Activated CD4-positive, CD25-positive, alpha-beta regulatory T cell treated with anti-CD3 and anti-CD28 coated beads, Interleukin-2, amount 50 U/mL, for 24 hours (primary cell): ENCODE data around the gene CHPF2.
A peak's percentile ranks its signal among the peaks of the same experiment; 100 is the strongest.

Experiments used
- ATAC-seq, 2 donors: fragments of 150-1000 bp; cut with Tn5 transposase; one replicate each; pipeline ENCODE4 v1.10.0; 2021; ENCODE audit warnings: mild to moderate bottlenecking in 1 of 2, moderate library complexity in 1 of 2

The CHPF2 gene

DNA sequence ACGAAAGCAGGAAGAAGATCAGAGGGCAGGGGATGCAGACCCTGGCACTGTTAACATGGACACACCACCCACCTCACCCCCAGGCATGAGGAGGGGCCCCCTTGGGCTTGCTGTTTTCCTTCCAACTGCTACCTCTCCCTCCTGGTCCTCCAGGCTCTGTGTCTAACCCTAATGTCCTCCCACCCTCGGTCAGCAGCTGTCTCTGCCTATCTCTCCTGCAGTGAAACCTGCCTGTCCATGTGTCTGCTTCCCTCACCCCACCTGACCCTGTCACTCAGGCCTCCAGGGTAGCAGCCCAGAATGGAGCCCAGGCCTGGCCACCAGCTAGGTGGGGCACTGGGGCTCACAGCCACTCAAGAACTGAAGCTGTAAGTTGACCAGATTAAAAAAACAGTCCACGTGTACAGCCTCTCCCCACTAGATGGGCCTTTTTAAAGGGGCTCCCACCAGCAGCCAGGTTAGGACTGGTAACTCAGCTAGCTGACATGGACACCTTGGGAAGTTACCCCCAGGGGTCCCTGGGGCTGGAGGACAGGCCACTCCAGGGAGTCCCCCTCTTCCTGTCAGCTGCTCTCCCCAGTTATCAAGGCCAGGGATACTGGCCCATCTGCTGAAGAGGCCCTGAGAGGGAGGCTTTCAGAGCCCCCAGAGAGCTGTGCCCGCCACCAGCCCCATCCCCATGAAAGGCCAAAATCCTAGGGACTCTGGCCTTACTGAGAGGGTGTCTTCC, 14.7 kb downstream of the CHPF2 start:
- ATAC-seq = no peak

DNA sequence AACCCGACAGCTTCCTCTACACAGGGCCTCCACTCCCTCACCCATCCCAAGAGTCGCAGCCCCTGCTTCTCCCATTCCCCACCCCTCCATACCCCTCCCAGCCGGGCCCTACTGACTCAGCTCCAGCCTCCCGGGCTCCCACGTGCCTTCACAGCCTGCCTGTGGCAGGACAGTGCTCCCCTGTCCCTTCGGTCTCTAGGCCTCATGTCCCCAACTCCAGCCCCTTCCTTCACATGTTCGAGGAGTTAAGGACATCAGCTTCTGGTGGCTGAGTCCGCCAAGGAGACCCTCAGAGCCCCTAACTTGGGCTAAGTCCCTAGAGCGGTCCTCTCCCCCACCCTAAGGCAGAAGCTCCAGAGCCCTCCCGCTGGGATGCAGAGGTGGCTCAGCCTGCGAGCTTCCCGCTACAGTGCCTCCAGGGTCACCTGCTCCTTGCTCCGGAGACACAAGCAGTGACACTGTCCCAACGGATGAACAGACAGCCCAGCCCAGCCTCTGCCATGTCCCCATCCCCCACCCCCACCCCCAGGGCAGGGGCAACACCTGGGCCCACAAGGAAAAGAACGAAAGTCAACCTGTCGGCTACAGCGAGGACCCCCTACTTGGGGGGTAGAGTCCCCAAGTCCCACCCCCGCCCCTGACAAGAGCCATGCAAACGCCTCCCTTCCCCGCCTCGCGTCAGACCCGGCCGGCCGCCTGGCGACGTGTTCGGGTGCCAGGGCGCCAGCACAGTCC, 15.5 kb downstream of the CHPF2 start:
- ATAC-seq = no peak

DNA sequence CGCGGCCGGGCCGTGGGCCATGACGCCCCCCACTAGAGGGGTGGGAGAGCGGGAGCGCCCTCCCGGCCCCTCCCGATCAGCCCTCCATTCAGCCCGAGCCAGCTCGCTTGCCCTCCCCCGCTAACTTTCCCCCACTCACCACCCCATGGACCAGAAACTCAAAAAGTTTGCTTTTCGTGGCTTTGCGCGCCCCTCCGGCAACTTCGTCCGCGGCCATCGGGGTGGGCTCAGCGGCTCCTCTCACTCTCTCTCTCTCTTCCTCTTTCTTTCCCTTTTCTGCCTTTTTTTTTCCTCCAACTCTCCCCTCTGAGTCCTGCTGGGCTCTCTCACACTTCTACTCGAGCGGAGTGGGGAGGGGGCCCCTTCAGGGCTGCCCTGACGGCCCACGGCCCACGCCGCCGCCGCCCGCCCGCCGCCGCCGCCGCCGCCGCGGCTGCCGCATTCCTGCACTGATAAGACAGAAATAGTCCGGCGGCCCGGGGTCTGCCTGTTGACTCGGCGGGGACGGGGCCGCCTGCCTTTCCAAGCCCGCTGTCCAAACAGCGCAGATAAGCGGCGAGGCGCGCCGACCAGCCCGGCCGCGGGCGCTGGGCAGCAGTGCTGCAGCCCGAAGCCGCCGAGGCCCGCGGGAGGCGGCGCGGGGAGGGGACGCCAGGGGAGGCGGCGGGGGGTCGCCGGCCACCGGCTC, 16.2 kb downstream of the CHPF2 start, which contains the start of gene SMARCD3:
Gene SMARCD3 (minus strand): TSS at position 349 of the 688 bp plus-strand sequence. CDS start 132 bp downstream, at position 217.
- peak; percentile 39 to 44 for ATAC-seq

DNA sequence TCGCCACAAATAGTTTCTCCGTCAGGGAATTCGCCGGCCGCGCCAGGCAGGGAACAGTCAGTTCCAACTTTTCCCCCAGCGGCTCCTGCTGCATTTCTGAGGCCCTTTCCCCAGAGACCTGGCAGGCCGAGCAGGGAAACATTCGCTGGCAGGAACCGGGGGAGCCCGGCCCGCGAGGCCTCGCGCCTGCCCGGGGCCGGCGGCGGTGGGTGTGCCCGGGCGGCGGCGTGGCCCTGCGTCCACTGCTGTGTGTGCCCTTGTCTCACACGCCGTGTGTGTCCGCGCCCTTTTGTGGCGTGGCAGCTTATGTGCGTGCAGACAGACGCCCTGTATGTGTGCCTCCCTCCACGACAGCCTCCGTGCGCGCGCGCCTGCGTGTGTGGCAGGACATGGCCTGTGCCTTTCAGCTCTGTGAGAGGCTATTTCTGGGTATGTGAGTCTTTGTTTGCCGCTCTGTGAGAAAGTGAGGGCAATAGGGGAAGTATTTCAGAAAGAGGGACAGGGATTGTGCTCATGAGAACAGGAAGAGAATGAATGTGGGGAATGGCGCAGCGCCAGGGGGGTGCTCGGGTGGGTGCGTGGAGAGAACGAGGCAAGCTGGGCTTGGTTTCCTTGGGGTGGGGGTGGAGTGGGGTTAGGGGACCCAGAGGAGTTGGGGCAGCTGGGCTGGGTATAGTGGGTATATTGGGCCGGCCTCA, 16.9 kb downstream of the CHPF2 start:
- peak; percentile 41 to 44 for ATAC-seq

DNA sequence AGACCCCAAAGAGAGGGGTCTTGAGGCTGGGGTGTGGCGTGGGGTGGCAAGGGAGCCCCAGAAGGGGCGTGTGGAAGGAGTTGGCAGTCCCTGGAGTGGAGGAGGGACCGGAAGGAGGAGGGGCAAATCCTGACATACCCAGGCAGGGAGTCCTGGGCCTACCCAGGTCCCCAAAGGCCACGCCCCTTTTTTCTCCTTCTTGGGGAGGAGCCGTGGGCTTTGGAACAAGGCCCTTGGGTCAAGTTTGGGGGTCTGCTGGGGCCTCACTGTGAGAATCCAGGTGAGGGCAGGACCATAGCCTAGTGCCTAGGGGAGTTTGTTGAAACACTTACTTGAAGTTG, 17.4 kb downstream of the CHPF2 start:
- no peak for ATAC-seq

DNA sequence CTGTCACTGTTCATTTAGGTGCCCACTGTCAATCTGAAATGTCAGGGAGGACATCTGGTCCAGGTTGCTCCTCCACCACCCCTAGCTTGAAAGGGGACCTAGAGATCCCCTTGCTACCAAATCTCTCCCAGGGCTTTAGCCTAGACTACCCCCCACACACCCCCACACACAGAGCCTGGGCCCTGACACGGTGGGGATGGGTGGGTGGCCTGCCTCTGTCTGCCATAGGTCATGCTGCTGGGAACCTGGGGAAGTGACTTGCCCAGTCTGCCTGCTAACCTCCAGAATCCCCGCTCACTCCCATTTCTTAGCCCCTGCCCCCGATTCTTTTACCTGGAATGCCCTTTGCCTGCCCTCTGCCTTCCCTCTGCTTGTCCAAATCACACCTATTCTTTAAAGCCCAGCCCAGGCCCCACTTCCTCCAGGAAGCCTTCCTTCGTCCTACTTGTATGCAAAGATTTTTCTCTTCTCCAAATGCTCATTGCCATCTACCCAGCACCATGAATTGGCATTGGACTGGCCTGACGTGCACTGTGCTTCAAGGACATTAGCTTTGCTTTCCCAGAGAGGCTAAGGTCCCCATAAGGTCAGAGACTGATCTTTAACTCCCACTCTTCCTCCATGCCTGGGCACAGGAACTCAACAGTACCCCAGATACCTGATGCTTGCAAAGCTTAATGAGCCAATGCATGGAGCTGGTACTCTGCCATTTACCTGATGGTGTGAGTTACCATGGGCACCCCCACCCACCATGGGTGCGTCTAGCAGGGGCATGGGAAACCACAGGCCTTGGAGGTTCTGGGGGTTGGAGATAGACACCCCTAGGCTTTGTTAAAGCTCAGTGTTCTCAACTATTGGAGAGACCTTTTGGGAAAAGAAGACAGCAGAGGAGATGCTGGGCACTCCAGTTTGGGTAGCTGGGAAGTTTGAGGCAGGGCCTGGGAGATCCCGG, 18.2 kb downstream of the CHPF2 start:
- ATAC-seq = no peak

DNA sequence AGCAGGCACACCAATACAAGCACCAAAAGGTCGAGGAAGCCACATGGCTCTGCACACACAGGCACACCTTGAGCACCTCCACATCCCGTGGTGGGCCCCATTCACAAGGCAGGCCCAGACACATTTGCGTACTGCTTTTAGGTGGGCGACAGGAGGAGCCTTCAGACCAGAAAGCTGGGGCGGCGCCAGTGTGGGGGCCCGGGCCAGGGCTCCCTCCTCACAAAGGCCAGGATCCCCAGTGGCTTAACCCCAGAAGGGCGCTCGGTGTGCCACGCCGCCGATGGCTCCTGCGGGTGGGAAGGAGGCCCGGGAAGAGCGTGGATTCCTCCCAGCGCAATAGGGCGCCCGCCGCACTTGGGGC, 19.0 kb downstream of the CHPF2 start:
- no peak for ATAC-seq

DNA sequence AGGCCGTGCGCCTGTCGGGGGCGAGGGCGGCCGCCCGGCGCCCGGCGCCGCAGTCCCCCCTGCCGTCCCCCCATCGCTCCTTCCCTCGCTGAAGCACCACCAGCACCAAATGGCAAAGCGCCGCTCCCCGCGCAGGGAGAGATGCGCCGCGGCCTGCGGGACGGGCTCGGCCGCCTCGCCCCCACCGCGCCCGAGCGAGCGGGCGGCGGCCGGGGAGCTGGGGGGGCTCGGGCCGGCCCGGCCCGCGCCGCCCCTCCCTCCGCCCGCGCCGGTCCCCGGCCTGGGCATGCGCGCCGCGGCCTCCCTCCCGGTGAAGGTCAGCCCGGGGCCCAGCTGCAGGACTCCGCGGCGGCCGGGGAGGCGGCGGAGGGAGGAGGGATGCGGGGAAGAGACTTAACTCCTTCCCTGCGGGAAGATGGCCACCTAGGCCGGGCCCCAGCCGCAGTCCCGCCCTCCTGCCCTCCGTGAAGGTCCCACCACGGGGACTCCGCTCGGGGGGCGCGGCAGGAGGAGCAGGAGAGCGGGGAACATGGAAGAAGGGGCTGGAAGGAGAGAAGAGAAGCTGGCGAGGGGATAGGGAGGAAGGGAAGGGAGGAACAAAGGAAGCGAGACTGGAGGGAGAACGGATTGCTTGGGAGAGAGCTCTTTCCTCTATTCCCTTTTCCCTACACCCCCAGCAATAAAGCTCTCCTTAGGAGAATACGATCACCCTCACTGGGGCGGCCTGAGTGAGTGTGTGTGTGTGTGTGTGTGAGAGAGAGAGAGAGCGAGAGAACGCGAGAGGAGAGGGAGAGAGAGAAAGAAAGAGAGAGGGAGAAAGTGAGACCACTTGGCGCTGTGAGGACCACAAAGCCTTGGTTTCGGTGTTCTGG, 19.6 kb downstream of the CHPF2 start:
- no peak for ATAC-seq

DNA sequence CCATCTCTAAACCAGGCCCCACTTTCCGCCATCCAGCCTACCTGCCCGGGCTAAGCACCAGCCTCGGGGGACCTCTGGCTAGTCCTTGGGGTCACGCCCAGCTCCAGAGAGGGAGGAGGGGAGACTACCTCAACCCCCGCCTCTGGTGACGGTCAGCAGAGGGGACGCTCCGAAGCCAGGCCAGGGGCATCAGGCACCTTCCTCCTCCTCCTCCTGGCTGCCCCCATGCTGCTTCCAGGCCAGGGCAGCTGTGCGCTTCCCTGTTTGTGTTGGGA, 20.2 kb downstream of the CHPF2 start:
- no peak for ATAC-seq

DNA sequence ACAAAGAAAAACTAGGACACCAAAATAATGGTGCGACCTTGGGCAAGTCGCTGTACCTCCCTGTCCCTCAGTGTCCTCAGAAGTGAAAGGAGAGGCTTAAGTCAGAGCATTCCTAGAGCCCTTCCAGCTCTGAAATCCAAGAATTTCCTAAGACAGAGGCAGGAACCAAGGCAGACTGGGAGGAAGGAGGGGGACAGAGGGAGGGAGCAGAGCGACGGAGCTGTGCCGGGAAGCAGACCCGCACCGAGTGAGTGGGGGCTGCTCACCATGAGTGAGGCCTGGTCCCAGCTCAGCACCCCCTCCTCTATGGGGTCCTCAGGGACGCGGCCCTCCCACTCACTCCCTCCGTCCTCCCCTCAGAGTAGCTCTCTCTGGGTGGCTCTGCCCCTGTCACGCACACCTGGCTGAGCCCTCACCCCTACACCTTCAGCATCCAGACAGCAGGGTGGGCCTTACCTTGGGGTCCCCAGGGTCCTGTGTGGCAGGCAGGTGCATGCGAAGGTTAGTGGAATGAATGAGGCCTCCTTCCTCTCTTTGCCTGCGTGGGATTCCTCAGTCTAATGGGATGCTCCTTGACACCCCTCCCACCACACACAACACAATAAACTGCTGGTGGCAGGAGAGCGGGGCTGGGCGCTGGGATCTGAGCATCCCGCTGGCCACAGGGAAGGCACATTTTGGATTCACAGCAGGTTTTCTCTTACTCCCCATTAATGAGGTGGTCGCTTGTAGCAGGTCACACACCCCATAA, 20.9 kb downstream of the CHPF2 start:
- no peak for ATAC-seq

DNA sequence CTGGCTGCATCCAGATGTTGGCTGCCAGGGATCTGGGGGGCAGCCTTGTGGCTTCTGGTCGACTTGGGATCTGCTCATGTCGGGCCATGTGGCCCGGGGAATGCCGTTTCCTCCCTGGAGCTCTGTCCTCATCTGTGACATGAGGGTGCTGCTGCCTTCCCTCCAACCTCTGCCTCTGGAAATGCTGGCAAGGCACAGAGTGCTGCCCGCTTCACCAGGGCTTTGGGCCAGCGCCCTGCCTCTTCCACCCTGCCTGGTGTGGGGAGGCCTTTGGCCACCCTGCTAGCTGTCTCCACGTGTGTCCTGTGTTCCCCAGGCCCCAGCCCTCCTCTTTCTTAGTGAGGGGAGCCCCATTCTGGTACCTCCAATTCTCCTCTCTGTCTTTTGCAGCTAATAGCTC, 22.0 kb downstream of the CHPF2 start:
- ATAC-seq = no peak

DNA sequence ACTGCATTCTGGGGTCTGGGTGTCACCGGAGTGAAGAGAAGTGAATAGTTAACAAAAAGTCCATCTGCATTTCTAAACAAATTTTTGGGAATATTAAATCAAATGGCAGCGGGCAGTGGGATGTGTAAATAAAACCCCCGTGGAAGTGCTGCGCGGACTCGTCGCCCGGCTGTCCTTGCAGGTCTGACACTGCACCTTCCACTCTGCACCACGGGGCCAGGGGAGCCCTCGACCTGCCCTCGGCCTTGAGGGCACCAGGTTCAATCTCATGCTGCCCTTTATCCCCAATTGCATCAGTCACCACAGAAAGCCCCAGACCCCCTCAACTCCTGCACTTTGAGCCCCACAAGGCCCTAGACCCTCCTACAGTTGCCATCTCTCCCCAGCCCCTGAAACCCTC, 22.6 kb downstream of the CHPF2 start:
- no peak for ATAC-seq

DNA sequence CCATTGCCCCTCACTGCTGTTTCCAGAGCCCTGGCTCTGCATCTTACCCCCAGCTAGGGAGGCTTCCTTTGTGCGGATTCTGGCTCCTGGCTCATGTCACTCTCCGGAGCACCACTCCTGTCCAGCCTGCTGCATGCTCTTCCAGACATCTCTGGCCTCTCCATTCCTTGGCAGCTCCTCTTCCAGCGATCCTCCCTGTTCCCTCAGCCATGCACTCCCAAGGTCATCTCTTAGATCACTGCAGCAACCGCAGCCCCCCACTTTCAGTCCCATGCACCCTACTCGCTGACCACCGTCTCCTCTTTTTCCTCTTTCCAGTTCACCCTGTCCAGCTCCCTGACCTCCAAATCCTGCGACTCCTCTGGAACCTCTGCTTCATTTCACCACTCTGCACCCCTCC, 23.1 kb downstream of the CHPF2 start:
- no peak for ATAC-seq

DNA sequence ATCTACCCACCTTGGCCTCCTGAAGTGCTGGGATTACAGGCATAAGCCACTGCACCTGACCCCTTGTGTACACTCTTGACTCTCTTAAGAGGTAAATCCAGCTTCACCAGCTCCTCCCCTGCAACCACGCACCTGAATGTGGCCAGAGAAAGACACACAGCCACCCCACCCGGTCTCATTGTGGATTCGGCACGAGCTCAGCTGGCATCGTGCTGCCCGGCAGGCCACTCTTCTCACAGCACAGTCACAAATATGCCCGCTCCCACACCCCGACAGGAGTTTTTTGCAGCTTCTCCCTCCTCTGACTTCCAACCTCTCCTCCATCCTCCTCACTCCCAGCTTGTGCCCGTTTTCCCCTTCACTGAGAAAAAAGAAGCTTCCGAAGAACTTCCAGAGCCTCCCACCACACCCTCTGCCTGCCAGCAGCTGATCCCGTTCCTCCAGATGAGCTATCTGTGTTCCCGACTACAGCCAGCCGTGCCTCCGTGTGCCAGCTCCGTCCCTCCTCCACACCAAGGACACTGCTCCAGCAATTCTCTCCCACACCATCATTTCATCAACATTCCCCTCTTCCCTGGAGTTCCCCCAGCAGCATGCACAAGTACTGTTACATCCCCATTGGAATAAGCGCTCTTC, 24.2 kb downstream of the CHPF2 start:
- ATAC-seq = no peak

DNA sequence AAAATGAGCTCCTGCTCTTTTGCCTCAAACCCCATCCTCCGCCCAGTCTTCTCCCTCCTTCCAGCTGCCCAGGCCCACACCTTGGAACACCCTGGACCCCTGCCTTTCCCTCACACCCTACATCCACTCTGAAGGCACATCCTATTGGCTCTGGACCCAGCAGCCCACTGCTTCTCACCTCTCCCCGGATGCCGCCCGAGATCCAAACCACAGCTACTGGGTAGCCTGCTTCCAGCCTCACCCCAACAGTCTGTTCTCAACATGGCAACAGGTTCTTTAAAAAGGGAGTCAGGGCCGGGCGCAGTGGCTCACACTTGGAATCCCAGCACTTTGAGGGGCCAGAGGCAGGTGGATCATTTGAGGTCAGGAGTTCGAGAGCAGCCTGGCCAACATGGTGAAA, 25.7 kb downstream of the CHPF2 start:
- ATAC-seq = no peak

DNA sequence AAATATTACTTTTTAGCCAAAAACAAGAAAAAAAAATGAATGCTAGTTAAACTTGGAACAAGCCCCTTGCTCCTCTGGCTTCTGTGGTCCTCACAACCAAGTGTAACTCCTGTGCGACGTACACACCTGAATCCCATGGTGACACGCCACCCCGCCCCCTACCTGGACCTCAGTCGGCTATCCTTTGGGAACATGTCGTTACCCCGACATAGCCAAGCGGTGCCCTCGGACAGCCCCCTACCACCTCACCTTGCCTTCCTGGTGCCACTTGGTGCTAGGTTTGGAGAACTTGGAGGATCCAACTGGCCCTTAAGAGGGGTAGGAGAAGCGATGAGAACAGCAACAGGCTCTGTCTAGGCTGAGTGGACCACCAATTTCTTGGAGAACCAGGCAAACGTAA, 28.2 kb downstream of the CHPF2 start:
- ATAC-seq = no peak

DNA sequence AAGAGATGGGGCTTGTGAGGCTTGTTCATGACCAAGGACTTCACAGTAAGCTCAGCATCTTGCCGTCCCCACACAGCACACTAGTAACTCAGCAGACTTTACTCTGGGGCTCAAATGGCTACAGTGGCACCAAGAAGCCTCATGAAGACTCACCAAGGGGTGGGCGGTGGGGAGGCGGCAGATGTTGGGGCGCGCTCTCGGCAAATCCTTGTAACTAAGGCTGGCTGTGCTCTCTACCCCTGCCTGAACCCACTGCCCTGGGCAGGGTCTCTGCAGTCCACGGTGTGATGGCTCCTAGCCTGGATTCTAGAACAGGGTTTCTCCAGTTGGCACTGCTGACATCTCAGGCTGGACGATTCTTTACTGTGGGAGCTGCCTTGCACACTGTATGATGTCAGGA, 28.6 kb downstream of the CHPF2 start:
- ATAC-seq = no peak

DNA sequence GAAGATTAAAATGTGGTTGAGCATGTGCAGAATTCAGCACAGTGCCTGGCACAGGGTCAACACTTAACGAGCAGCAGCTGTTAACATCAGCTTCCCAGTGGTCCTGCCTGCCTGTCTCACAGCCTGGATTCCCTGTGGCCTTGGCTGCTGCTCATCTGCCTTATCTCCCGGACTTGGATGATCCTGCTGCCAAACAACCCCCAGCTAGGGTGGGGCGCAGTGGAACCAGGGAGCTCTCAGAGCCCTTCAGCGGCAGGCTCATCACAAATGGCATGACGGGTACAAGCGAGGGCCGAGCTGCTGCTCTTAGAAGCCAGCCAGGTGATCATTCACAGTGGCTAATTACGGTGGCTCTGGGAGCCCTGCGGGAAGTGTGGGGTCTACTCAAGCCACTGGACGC, 29.2 kb downstream of the CHPF2 start:
- ATAC-seq = no peak

DNA sequence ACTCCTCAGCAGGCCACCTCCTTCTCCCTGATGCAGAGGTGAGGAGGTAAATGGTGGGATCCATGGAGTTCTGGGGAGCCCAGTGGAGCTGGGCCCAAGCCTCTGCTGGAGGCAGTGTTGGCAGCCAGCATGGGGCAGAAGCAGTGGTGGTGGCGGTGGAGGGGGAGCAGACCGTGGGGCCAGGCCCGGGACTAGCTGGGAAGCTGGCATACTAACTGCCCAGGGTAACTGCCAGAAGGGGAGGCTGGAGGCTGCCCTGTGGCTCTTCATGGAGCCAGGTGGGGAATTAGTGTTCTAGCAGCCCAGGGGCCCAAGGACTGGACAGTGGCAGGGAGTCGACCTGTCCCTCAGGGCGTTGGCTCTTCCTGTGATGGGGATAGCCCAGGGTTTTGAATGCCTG, 32.3 kb downstream of the CHPF2 start:
- ATAC-seq = no peak

DNA sequence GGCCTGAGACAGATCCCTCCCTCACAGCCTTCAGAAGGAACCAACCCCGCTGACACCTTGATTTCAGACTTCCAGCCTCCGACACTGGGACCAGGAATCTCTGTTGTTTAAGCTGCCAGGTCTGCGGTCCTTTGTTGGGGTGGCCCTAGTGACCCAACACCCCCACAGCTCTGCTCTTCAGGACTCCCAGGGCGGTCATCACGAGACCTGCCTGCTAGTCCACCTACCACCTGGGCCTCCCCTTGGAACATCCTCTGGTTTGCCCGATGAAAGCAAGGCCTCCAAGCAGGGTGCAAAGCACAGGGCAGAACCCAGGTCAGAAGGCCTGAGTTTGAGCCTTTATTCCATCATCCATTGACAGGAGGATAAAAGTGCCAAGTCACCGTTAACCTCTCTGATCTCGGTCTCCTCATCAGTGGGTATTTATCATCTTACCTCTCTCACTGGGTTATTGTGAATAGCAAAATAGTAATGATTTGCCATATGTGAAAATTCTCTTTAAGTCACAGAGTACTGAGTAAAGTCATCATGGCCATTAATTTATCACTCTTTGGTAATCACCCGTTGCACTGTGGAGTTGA, 33.2 kb downstream of the CHPF2 start:
- no peak for ATAC-seq
